ENCODE data around the gene EVI2A. TPM values are rescaled to one million over a fixed set of nuclear protein-coding genes. Genes with fewer than 3 reads are reported as not detected.

The EVI2A gene
- total RNA-seq, 1 donor from 2014 or later = not detected

DNA sequence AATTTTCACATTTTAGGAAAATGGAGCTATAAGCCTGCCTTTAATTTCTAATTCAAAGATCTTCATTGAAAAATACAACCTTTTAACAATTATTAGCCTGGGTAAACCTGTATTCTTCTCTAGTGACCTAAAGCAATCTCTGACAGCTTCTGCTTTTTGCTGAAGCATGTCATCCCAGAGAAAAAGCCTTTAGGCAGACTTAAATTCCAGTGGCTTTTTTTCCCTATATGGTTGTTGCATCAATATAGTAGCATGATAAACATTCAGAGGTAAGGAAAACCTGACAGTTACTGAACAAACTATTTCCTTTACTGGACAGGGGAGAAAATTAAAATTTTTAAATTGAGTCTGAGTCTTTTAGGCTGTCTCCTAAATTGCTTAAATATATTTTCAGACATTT is 7.8 kb upstream of the EVI2A start:
- DNase-seq (ENCODE audit: low spot score) = no peak
- no peak overlapping the region for H3K27ac Mint-ChIP-seq (ENCODE audit: unreplicated experiment)
- H3K4me3 Mint-ChIP-seq (ENCODE audit: unreplicated experiment) = no peak overlapping the region
- no peaks in the 10 kb centered on the region for H3K4me1 Mint-ChIP-seq (ENCODE audit: unreplicated experiment)
- TF ChIP-seq, protein P1, sequence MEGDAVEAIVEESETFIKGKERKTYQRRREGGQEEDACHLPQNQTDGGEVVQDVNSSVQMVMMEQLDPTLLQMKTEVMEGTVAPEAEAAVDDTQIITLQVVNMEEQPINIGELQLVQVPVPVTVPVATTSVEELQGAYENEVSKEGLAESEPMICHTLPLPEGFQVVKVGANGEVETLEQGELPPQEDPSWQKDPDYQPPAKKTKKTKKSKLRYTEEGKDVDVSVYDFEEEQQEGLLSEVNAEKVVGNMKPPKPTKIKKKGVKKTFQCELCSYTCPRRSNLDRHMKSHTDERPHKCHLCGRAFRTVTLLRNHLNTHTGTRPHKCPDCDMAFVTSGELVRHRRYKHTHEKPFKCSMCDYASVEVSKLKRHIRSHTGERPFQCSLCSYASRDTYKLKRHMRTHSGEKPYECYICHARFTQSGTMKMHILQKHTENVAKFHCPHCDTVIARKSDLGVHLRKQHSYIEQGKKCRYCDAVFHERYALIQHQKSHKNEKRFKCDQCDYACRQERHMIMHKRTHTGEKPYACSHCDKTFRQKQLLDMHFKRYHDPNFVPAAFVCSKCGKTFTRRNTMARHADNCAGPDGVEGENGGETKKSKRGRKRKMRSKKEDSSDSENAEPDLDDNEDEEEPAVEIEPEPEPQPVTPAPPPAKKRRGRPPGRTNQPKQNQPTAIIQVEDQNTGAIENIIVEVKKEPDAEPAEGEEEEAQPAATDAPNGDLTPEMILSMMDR (IDR thresholded peaks at IDR 0.05; ENCODE audit: unreplicated experiment) = no peak
- H3K9me3 Mint-ChIP-seq (ENCODE audit: unreplicated experiment) = no peaks in the 10 kb centered on the region
- peaks cover 2% of the 10 kb centered on the region for H3K27me3 Mint-ChIP-seq (ENCODE audit: unreplicated experiment)
- H3K36me3 Mint-ChIP-seq (ENCODE audit: low read depth, unreplicated experiment) = no peaks in the 10 kb centered on the region

DNA sequence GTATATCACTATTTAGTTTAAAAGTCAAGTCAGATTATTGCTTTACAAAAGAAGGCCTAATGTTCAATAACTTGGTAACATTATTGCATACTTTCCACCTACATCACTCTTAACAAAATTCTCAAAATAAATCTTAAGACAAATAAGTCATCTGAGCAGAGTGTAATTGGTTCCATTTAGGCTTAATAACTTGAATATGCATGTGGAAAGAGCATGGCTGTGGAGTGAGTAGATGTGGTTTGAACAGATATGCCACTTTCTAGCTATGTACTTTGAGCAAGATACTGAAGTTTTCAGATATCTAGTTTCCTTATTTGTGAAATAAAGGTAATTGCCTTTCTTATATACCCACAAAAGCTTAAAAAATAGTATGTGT is 6.7 kb upstream of the EVI2A start:
- H3K4me1 Mint-ChIP-seq (ENCODE audit: unreplicated experiment) = no peaks in the 10 kb centered on the region
- no peak overlapping the region for H3K27ac Mint-ChIP-seq (ENCODE audit: unreplicated experiment)
- peaks cover 2% of the 10 kb centered on the region for H3K27me3 Mint-ChIP-seq (ENCODE audit: unreplicated experiment)
- TF ChIP-seq, protein P1 (IDR thresholded peaks at IDR 0.05; ENCODE audit: unreplicated experiment) = no peak
- H3K4me3 Mint-ChIP-seq (ENCODE audit: unreplicated experiment) = no peak overlapping the region
- no peaks in the 10 kb centered on the region for H3K36me3 Mint-ChIP-seq (ENCODE audit: low read depth, unreplicated experiment)
- DNase-seq (ENCODE audit: low spot score) = no peak
- no peaks in the 10 kb centered on the region for H3K9me3 Mint-ChIP-seq (ENCODE audit: unreplicated experiment)

DNA sequence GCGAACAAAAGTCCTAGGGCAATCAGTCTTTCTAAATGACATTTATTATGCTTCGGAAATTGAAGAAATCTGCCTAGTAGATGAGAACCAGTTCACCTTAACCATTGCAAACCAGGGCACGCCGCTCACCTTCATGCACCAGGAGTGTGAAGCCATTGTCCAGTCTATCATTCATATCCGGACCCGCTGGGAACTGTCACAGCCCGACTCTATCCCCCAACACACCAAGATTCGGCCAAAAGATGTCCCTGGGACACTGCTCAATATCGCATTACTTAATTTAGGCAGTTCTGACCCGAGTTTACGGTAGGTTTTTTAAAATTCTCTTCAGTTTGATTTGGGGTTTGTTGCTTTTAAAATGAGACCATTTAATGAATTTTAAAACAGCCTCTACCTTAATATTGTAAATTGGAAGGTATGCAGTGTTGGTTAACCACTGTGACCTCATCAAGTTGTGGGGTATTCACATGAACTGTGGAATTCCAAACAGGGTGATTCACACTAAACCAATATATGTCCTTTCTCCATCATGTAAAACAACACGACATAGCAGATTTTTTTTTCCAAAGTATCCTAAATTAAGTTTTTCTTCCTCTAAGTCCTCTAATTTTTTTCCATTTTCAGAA is 6.2 kb upstream of the EVI2A start:
- H3K27ac Mint-ChIP-seq (ENCODE audit: unreplicated experiment) = no peak overlapping the region
- H3K27me3 Mint-ChIP-seq (ENCODE audit: unreplicated experiment) = peaks cover 2% of the 10 kb centered on the region
- no peak overlapping the region for H3K4me3 Mint-ChIP-seq (ENCODE audit: unreplicated experiment)
- DNase-seq (ENCODE audit: low spot score) = no peak
- no peaks in the 10 kb centered on the region for H3K36me3 Mint-ChIP-seq (ENCODE audit: low read depth, unreplicated experiment)
- no peaks in the 10 kb centered on the region for H3K4me1 Mint-ChIP-seq (ENCODE audit: unreplicated experiment)
- TF ChIP-seq, protein P1 (IDR thresholded peaks at IDR 0.05; ENCODE audit: unreplicated experiment) = no peak
- H3K9me3 Mint-ChIP-seq (ENCODE audit: unreplicated experiment) = no peaks in the 10 kb centered on the region

DNA sequence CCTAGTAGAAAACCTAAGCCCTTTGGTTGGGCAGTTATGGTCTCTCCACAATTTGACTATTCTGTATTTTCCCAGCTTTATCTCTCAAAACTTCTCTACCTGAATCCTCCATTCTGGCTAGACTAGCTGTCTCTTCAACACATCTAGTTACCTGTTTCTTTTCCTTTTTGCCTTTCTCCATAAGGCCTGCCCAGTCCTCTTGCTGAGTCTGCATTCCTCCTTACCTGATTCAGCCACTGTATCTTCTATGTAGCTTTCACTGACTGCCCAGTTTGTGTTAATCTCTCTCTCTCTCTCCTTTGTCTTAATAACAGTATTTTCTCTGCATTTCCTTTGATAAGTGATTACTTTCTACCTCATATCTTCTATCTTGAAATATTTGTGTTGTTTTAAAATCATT is 2.1 kb upstream of the EVI2A start:
- no peaks in the 10 kb centered on the region for H3K36me3 Mint-ChIP-seq (ENCODE audit: low read depth, unreplicated experiment)
- peaks cover 4% of the 10 kb centered on the region for H3K4me1 Mint-ChIP-seq (ENCODE audit: unreplicated experiment)
- no peaks in the 10 kb centered on the region for H3K9me3 Mint-ChIP-seq (ENCODE audit: unreplicated experiment)
- DNase-seq (ENCODE audit: low spot score) = no peak
- no peak overlapping the region for H3K4me3 Mint-ChIP-seq (ENCODE audit: unreplicated experiment)
- H3K27ac Mint-ChIP-seq (ENCODE audit: unreplicated experiment) = no peak overlapping the region
- TF ChIP-seq, protein P1 (IDR thresholded peaks at IDR 0.05; ENCODE audit: unreplicated experiment) = no peak
- peaks cover 2% of the 10 kb centered on the region for H3K27me3 Mint-ChIP-seq (ENCODE audit: unreplicated experiment)

DNA sequence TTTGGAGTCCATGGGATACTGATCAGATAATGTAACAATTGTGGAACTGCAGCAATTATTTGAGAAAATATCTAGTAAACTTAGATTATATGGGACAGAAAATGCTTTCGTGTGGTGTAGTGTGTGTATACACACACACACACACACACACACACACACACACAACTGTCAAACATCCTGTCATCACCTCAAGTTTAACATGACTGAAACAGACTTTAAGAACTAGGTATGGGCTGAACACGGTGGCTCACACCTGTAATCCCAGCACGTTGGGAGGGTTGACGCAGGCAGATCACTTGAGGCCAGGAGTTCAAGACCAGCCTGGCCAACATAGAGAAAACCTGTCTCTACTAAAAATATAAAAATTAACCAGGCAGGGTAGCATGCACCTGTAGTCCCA is 544 bp upstream of the EVI2A start:
- TF ChIP-seq, protein P1 (IDR thresholded peaks at IDR 0.05; ENCODE audit: unreplicated experiment) = no peak
- Mint-ChIP-seq H3K36me3 (ENCODE audit: low read depth, unreplicated experiment) (no peaks in the 10 kb centered on the region), H3K27me3 (ENCODE audit: unreplicated experiment) (no peaks in the 10 kb centered on the region), H3K9me3 (ENCODE audit: unreplicated experiment) (no peaks in the 10 kb centered on the region), H3K4me3 (ENCODE audit: unreplicated experiment) (no peak overlapping the region), H3K27ac (ENCODE audit: unreplicated experiment) (no peak overlapping the region), H3K4me1 (ENCODE audit: unreplicated experiment) (peaks cover 10% of the 10 kb centered on the region)
- no peak for DNase-seq (ENCODE audit: low spot score)
